ENCODE data around the gene IL26. TPM values are rescaled to one million over a fixed set of nuclear protein-coding genes. Genes with fewer than 3 reads are reported as not detected.

IL26 gene
- total and polyA plus RNA-seq, 2 donors from 2014 or later = not detected

- no peaks in the 10 kb centered on the region for H3K4me1 ChIP-seq (ENCODE audit: control insufficient read depth in 2 of 3, insufficient read depth in 2 of 3, low read depth in 1 of 3, low read length in 3 of 3)
- H3K4me3 ChIP-seq (ENCODE audit: low read length in 3 of 3) = no peak overlapping the region
- no peak for DNase-seq
- no peak for TF ChIP-seq CTCF (IDR thresholded peaks at IDR 0.05; ENCODE audit: borderline replicate concordance, extremely low read depth, insufficient read depth)
- H3K9me3 ChIP-seq (ENCODE audit: control insufficient read depth in 2 of 3, insufficient read depth in 1 of 3, low read length in 3 of 3) = no peaks in the 10 kb centered on the region
- H3K36me3 ChIP-seq (ENCODE audit: control insufficient read depth in 2 of 3, insufficient read depth in 3 of 3, low read length in 3 of 3) = no peaks in the 10 kb centered on the region
- intact Hi-C loops (cut with DNase I) = no loop called here
- no peaks in the 10 kb centered on the region for H3K27me3 ChIP-seq (ENCODE audit: control insufficient read depth, insufficient read depth, low read length)
- no peak overlapping the region for H3K27ac ChIP-seq (ENCODE audit: low read depth in 2 of 2, low read length in 2 of 2)
- FAIRE-seq = no peak
- no peak overlapping the region for H3K9ac ChIP-seq (ENCODE audit: low read length in 3 of 3)
Observed at GRCh38 chr12:68166317-68166831, 59.2 kb downstream of the IL26 start.

- Histone ChIP-seq H3K9ac (ENCODE audit: low read length in 3 of 3) (no peak overlapping the region), H3K27ac (ENCODE audit: low read depth in 2 of 2, low read length in 2 of 2) (no peak overlapping the region), H3K27me3 (ENCODE audit: control insufficient read depth, insufficient read depth, low read length) (no peaks in the 10 kb centered on the region), H3K36me3 (ENCODE audit: control insufficient read depth in 2 of 3, insufficient read depth in 3 of 3, low read length in 3 of 3) (no peaks in the 10 kb centered on the region), H3K4me1 (ENCODE audit: control insufficient read depth in 2 of 3, insufficient read depth in 2 of 3, low read depth in 1 of 3, low read length in 3 of 3) (no peaks in the 10 kb centered on the region), H3K9me3 (ENCODE audit: control insufficient read depth in 2 of 3, insufficient read depth in 1 of 3, low read length in 3 of 3) (no peaks in the 10 kb centered on the region), H3K4me3 (ENCODE audit: low read length in 3 of 3) (no peak overlapping the region)
- intact Hi-C loops (cut with DNase I) = no loop called here
- no peak for TF ChIP-seq CTCF (IDR thresholded peaks at IDR 0.05; ENCODE audit: borderline replicate concordance, extremely low read depth, insufficient read depth)
- DNase-seq = no peak
- no peak for FAIRE-seq
Observed at GRCh38 chr12:68163560-68164081, 62.0 kb downstream of the IL26 start.

GRCh38 chr12:68162374-68162773 is 63.2 kb downstream of the IL26 start:
- no peak for TF ChIP-seq CTCF (IDR thresholded peaks at IDR 0.05; ENCODE audit: borderline replicate concordance, extremely low read depth, insufficient read depth)
- Histone ChIP-seq H3K27ac (ENCODE audit: low read depth in 2 of 2, low read length in 2 of 2) (no peak overlapping the region), H3K36me3 (ENCODE audit: control insufficient read depth in 2 of 3, insufficient read depth in 3 of 3, low read length in 3 of 3) (no peaks in the 10 kb centered on the region), H3K9ac (ENCODE audit: low read length in 3 of 3) (no peak overlapping the region), H3K9me3 (ENCODE audit: control insufficient read depth in 2 of 3, insufficient read depth in 1 of 3, low read length in 3 of 3) (no peaks in the 10 kb centered on the region), H3K27me3 (ENCODE audit: control insufficient read depth, insufficient read depth, low read length) (no peaks in the 10 kb centered on the region), H3K4me1 (ENCODE audit: control insufficient read depth in 2 of 3, insufficient read depth in 2 of 3, low read depth in 1 of 3, low read length in 3 of 3) (no peaks in the 10 kb centered on the region), H3K4me3 (ENCODE audit: low read length in 3 of 3) (no peak overlapping the region)
- DNase-seq = no peak
- no peak for FAIRE-seq
- intact Hi-C loops (cut with DNase I) = no loop called here

All from kidney (tissue), 14 donors.